Peyer's patch (tissue), 4 donors: ENCODE data around the gene GLMN.
"Not testable (repeated sequence)": the region's sequence is repeated elsewhere in the genome, so short reads cannot be mapped to it uniquely, and the experiment has no call there.

Experiments used
- CTCF ChIP-seq, 6 experiments: fragments of 450-650 bp in 4 of 6; fragments of 200-600 bp in 2 of 6; sonication (generic) in 1 of 6; IDR thresholded peaks; one replicate each; pipeline ENCODE4 v1.5.1; 2017 to 2019; ENCODE audit warnings: antibody characterized with exemption in 6 of 6, mild to moderate bottlenecking in 3 of 6, moderate library complexity in 1 of 6
- POLR2A ChIP-seq, 2 donors: fragments of 450-650 bp; IDR thresholded peaks; one replicate each; pipeline ENCODE4 v1.5.1; 2017; ENCODE audit warnings: antibody characterized with exemption in 2 of 2, mild to moderate bottlenecking in 2 of 2, moderate library complexity in 2 of 2

GRCh38 chr1:92281411-92281810 lies 17.4 kb downstream of the GLMN start:
- not testable (repeated sequence) for TF ChIP-seq POLR2A, CTCF (IDR thresholded peaks at IDR 0.05)
